NCI-H2081 (cell line): Measurements from ENCODE around the gene MIF4GD.

ENCODE experiments used
- DNase-seq, 2 experiments: peaks; one replicate each; lab custom pipeline; 2025; lab: John Stamatoyannopoulos, UW

The MIF4GD gene

GRCh38 chr17:75232786-75233185 lies 38.2 kb downstream of the MIF4GD start:
- DNase-seq: no peak

GRCh38 chr17:75231741-75232464 lies 39.1 kb downstream of the MIF4GD start:
- DNase-seq: no peak

- DNase-seq: no peak
Measured at GRCh38 chr17:75231071-75231470, 40.0 kb downstream of the MIF4GD start.

DNA sequence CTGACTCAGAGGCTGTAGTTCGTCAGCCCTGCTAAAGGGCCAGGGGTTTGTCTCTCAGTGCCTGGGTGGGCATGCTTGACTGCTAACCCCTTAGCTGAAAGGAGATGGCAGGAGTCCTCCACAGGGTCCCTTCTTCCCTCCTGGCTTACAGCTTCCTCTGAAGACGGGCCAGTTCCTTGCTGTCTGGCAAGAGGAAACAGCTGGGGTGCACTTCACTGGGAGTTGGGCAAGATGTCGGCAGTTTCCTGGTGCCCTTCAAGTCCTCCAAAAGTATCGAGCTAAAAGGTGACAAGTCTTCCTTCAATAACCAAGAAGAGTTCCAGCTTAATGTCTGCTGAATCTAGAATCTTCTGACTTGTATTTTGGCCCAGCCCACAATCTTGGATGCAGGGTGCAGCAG lies 42.2 kb downstream of the MIF4GD start:
- no peak for DNase-seq

GRCh38 chr17:75228305-75228704 lies 42.7 kb downstream of the MIF4GD start:
- no peak for DNase-seq

DNA sequence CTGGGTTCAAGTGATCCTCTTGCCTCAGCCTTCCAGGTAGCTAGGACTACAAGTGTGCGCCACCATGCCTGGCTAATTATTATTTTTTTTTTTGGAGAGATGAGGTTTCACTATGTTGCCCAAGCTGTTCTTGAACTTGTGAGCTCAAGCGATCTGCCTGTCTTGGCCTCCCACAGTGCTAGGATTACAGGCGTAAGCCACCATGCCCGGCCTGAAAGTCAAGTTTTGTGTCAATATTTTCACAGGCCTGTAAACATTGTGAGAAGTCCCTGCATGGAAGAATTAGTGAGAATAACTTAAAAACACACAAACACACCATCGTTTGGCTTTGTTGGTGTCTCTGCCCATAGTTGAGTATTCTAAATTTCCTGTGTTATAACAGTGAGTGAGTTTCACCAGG lies 43.3 kb downstream of the MIF4GD start:
- no peak for DNase-seq

- no peak for DNase-seq
Measured at GRCh38 chr17:75225016-75225415, 46.0 kb downstream of the MIF4GD start.

DNA sequence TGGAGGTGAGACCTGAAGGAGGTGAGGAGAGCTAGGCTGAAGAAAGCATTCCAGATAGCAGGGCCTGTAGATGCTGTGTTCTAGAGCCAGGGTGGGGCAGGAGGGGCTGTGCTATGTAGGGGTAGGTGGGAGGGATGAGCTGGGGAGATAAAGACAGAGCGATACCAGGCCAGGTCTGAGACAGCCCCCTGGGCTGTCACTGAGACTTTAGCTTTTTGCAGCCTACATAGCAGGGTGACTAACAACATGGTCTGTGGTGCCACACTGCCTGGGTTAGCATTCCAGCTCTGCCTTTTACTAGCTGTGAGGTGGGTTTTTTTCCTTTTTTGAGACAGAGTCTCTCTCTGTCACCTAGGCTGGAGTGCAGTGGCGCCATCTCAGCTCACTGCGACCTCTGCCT lies 51.2 kb downstream of the MIF4GD start:
- DNase-seq: no peak

- DNase-seq: no peak
Measured at GRCh38 chr17:75218131-75218530, 52.9 kb downstream of the MIF4GD start.
